Measurements from ENCODE around the gene RET. TPM values are rescaled to one million over a fixed set of nuclear protein-coding genes. Genes with fewer than 3 reads are reported as not detected.

RET gene
- total RNA-seq, 1 donor from 2014 or later: 1.1 TPM

DNA sequence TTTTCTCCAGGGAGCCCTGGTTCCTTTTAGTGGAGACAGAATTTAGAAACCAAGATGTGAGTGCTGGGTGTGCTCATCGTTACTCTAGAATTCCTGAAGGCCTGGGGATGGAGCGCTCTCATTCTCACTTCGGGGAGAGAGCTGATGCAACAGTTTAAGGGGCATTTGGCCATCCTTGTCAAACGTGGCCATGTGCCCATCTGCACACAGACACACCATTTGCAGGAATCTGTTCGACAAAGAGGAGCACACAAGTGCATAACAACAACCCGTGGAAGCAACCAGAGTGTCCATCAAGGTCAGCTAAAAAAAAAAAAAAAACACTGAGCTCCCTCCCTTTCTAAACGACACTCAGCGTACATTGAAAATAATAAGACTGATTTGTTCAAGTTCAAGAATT, 23.0 kb upstream of the RET start:
- H3K4me3 Mint-ChIP-seq (ENCODE audit: unreplicated experiment): no peak overlapping the region
- H3K4me1 ChIP-seq (ENCODE audit: insufficient read depth, low read length): no peaks in the 10 kb centered on the region
- DNase-seq (ENCODE audit: low read depth): no peak
- H3K27ac ChIP-seq (ENCODE audit: low read depth, low read length): no peak overlapping the region
- H3K79me2 ChIP-seq (ENCODE audit: insufficient read depth, low read length): no peaks in the 10 kb centered on the region
- no peak overlapping the region for H2AFZ ChIP-seq (ENCODE audit: low read depth, low read length)
- H4K20me1 ChIP-seq (ENCODE audit: insufficient read depth, low read length): no peaks in the 10 kb centered on the region
- TF ChIP-seq, protein P1, sequence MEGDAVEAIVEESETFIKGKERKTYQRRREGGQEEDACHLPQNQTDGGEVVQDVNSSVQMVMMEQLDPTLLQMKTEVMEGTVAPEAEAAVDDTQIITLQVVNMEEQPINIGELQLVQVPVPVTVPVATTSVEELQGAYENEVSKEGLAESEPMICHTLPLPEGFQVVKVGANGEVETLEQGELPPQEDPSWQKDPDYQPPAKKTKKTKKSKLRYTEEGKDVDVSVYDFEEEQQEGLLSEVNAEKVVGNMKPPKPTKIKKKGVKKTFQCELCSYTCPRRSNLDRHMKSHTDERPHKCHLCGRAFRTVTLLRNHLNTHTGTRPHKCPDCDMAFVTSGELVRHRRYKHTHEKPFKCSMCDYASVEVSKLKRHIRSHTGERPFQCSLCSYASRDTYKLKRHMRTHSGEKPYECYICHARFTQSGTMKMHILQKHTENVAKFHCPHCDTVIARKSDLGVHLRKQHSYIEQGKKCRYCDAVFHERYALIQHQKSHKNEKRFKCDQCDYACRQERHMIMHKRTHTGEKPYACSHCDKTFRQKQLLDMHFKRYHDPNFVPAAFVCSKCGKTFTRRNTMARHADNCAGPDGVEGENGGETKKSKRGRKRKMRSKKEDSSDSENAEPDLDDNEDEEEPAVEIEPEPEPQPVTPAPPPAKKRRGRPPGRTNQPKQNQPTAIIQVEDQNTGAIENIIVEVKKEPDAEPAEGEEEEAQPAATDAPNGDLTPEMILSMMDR (IDR thresholded peaks at IDR 0.05; ENCODE audit: insufficient read depth, low read depth, low read length): no peak
- TF ChIP-seq EZH2 (IDR thresholded peaks at IDR 0.05; ENCODE audit: insufficient read depth, low read length): no peak
- H3K27me3 Mint-ChIP-seq (ENCODE audit: low read depth, unreplicated experiment): peaks cover 35% of the 10 kb centered on the region
- H3K4me3 ChIP-seq (ENCODE audit: insufficient read depth, low read depth, low read length): no peak overlapping the region
- no peaks in the 10 kb centered on the region for H3K36me3 ChIP-seq (ENCODE audit: insufficient read depth, low read length)
- H3K27ac Mint-ChIP-seq (ENCODE audit: unreplicated experiment): no peak overlapping the region
- H3K4me2 ChIP-seq (ENCODE audit: low read length): no peak overlapping the region
- no peaks in the 10 kb centered on the region for H3K9me3 ChIP-seq (ENCODE audit: insufficient read depth, low read depth, low read length)
- no peak for FAIRE-seq
- no peak overlapping the region for H3K9ac ChIP-seq (ENCODE audit: low read length)
- H3K27me3 ChIP-seq (ENCODE audit: insufficient read depth, low read length): peaks cover 3% of the 10 kb centered on the region
- H3K4me1 Mint-ChIP-seq (ENCODE audit: low read depth, unreplicated experiment): peaks cover 9% of the 10 kb centered on the region
- no peaks in the 10 kb centered on the region for H3K9me3 Mint-ChIP-seq (ENCODE audit: unreplicated experiment)
- no peaks in the 10 kb centered on the region for H3K36me3 Mint-ChIP-seq (ENCODE audit: low read depth, unreplicated experiment)

DNA sequence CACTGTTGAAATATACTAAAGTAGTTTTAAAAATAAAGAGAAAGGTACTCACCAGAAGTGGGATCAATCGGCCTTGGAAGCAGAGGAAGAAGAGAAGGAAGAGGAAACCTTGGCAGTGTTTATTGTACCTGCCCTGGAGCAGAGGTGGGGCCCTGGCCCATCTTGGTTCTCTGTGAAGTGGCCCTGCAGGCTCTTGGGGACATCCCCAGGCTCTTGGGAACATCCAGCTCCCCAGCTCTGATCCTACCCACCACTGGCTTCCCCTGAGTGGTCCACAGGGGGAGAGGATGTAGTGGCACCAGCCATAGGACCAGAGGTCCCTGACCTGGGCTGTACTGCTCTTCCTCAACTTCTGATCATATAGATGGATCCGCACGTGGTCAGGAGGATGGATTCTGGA, 22.3 kb upstream of the RET start:
- Mint-ChIP-seq H3K36me3 (ENCODE audit: low read depth, unreplicated experiment) (no peaks in the 10 kb centered on the region), H3K27me3 (ENCODE audit: low read depth, unreplicated experiment) (peaks cover 40% of the 10 kb centered on the region), H3K9me3 (ENCODE audit: unreplicated experiment) (no peaks in the 10 kb centered on the region), H3K4me1 (ENCODE audit: low read depth, unreplicated experiment) (peaks cover 5% of the 10 kb centered on the region), H3K4me3 (ENCODE audit: unreplicated experiment) (no peak overlapping the region), H3K27ac (ENCODE audit: unreplicated experiment) (no peak overlapping the region)
- Histone ChIP-seq H3K79me2 (ENCODE audit: insufficient read depth, low read length) (no peaks in the 10 kb centered on the region), H3K4me3 (ENCODE audit: insufficient read depth, low read depth, low read length) (no peak overlapping the region), H3K9ac (ENCODE audit: low read length) (no peak overlapping the region), H2AFZ (ENCODE audit: low read depth, low read length) (no peak overlapping the region), H3K27ac (ENCODE audit: low read depth, low read length) (no peak overlapping the region), H3K4me2 (ENCODE audit: low read length) (no peak overlapping the region), H3K36me3 (ENCODE audit: insufficient read depth, low read length) (no peaks in the 10 kb centered on the region), H3K27me3 (ENCODE audit: insufficient read depth, low read length) (peaks cover 3% of the 10 kb centered on the region), H3K4me1 (ENCODE audit: insufficient read depth, low read length) (no peaks in the 10 kb centered on the region), H3K9me3 (ENCODE audit: insufficient read depth, low read depth, low read length) (no peaks in the 10 kb centered on the region), H4K20me1 (ENCODE audit: insufficient read depth, low read length) (no peaks in the 10 kb centered on the region)
- DNase-seq (ENCODE audit: low read depth): no peak
- no peak for FAIRE-seq
- TF ChIP-seq EZH2 (IDR thresholded peaks at IDR 0.05; ENCODE audit: insufficient read depth, low read length): no peak
- TF ChIP-seq, protein P1 (IDR thresholded peaks at IDR 0.05; ENCODE audit: insufficient read depth, low read depth, low read length): no peak

DNA sequence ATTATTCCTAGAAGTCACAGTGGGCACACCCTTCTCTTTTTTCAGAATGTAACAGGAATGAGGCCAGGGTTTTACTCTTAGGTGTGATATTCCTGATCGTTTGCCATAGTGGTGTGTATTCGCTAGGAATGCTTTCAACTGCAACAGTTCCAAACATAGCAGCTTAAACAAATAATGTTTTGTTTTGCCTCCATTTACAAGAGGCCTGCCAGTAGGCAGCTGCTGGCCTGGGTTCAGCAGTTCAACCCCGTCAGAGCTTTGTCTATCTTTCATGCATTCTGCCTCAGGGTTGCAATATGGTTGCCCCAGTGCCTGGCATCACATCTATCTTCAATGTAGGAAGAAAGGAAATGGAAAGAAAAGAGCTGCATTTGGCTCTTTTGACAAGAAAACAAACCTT, 21.7 kb upstream of the RET start:
- Histone ChIP-seq H4K20me1 (ENCODE audit: insufficient read depth, low read length) (no peaks in the 10 kb centered on the region), H3K4me2 (ENCODE audit: low read length) (no peak overlapping the region), H3K79me2 (ENCODE audit: insufficient read depth, low read length) (no peaks in the 10 kb centered on the region), H3K4me1 (ENCODE audit: insufficient read depth, low read length) (no peaks in the 10 kb centered on the region), H3K9me3 (ENCODE audit: insufficient read depth, low read depth, low read length) (no peaks in the 10 kb centered on the region), H3K27ac (ENCODE audit: low read depth, low read length) (no peak overlapping the region), H3K9ac (ENCODE audit: low read length) (no peak overlapping the region), H2AFZ (ENCODE audit: low read depth, low read length) (no peak overlapping the region), H3K36me3 (ENCODE audit: insufficient read depth, low read length) (no peaks in the 10 kb centered on the region), H3K27me3 (ENCODE audit: insufficient read depth, low read length) (peaks cover 3% of the 10 kb centered on the region), H3K4me3 (ENCODE audit: insufficient read depth, low read depth, low read length) (no peak overlapping the region)
- FAIRE-seq (no peak), DNase-seq (ENCODE audit: low read depth) (no peak)
- TF ChIP-seq EZH2 (IDR thresholded peaks at IDR 0.05; ENCODE audit: insufficient read depth, low read length): no peak
- TF ChIP-seq, protein P1 (IDR thresholded peaks at IDR 0.05; ENCODE audit: insufficient read depth, low read depth, low read length): no peak
- Mint-ChIP-seq H3K36me3 (ENCODE audit: low read depth, unreplicated experiment) (no peaks in the 10 kb centered on the region), H3K4me1 (ENCODE audit: low read depth, unreplicated experiment) (peaks cover 2% of the 10 kb centered on the region), H3K27me3 (ENCODE audit: low read depth, unreplicated experiment) (peaks cover 41% of the 10 kb centered on the region), H3K27ac (ENCODE audit: unreplicated experiment) (no peak overlapping the region), H3K9me3 (ENCODE audit: unreplicated experiment) (no peaks in the 10 kb centered on the region), H3K4me3 (ENCODE audit: unreplicated experiment) (no peak overlapping the region)
